NCI-H510A (cell line): ENCODE results near the gene ECM2.
"Not testable (repeated sequence)": the region's sequence is repeated elsewhere in the genome, so short reads cannot be mapped to it uniquely, and the experiment has no call there.

ENCODE experiments used
- DNase-seq: peaks from one replicate; lab custom pipeline; 2025; lab: John Stamatoyannopoulos, UW

Gene ECM2

DNA sequence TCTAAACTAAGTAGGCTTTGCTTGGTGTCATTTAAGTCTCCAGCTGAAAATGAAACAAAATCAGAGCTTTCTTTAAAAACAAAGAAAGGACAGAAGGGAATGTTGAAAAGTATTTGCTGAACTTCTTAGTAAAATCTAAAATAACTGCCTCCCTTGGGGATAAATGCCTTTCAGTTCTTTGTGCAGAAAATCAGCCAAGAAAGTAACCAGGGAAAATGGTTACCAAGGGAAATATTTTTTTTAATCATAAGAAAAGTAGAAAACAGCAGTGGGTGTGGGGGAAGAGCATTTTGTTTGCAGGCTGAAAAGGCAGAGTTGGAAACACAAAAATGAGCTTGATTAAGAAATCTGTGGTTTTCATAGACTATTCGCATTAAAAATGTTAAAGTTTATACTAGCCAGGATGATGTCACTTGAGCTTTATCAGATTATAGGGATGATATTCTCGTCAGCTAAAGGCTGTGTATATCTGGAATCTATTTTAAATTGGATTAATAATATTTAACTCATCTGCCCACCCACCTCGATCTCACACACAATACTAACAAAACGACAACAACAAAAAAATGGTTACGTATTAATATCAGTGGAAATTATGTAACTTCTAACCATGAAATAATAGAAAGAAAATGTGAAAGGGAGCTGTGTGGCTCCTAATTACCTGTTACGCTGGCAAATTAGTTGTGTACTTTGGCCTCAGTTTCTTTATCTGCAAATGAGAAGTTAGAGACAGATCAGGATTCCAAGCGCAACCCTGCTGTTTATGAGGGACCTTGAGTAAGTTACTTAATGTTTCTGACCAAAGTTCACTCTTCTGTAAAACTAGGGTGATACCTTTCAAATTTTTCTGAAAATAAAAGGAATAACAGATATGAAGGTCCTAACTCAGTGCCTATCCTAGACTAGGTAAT is at the start of gene ECM2:
Gene ECM2, minus strand, starts transcription at position 51 of the 911 bp plus-strand sequence. CDS start 13,124 bp downstream, outside the sequence.
- DNase-seq: no peak

DNA sequence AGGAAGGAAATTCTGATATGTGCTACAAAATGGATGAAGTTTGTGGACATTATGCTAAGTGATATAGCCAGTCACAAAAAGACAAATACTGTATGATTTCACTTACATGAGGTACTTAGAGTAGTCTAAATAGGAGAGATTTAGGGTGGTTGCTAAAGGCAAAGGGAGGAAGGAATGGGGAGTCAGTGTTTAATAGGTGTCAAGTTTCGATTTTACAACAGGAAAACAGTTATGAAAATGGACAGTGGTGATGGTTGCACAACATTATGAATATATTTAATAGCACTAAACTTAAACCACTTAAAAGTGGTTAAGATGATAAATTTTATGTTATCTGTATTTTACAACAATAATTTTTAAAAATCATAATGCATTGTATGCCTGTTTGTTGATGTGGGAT is 40.4 kb upstream of the ECM2 start:
- no peak for DNase-seq

DNA sequence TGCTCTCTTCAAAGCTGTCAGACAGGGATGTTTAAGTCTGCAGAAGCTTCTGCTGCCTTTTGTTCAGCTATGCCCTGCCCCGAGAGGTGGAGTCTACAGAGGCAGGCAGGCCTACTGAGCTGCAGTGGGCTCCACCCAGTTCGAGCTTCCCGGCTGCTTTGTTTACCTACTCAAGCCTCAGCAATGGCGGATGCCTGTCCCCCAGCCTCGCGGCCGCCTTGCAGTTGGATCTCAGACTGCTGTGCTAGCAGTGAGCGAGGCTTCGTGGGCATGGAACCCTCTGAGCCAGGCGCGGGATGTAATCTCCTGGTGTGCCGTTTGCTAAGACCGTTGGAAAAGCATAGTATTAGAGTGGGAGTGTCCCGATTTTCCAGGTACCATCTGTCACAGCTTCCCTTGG is 37.8 kb upstream of the ECM2 start:
- not testable (repeated sequence) for DNase-seq

DNA sequence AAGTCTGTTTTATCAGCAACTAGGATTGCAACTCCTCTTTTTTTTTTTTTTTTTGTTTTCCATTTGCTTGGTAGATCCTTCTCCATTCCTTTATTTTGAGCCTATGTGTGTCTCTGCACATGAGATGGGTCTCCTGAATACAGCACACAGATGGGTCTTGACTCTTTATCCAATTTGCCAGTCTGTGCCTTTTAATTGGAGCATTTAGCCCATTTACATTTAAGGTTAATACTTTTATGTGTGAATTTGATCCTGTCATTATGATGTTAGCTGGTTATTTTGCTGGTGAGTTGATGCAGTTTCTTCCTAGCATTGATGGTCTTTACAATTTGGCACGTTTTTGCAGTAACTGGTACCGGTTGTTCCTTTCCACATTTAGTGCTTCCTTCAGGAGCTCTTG is 36.1 kb upstream of the ECM2 start:
- DNase-seq: not testable (repeated sequence)

DNA sequence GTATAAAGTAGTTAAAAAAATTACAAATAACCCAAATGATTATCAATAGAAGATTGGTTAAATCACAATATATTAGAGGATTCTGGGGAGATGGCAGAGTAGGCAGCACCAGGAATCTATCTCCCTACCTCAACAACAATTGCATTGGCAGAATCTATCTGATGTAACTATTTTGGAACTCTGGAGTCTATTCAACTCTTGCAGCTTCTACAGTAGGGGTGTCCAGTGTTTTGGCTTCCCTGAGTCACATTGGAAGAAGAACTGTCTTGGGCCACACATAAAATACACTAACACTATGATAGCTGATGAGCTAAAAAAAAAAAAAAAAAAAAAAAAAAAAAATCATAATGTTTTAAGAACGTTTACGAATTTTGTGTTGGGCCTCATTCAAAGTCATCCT is 29.2 kb upstream of the ECM2 start:
- no peak for DNase-seq

DNA sequence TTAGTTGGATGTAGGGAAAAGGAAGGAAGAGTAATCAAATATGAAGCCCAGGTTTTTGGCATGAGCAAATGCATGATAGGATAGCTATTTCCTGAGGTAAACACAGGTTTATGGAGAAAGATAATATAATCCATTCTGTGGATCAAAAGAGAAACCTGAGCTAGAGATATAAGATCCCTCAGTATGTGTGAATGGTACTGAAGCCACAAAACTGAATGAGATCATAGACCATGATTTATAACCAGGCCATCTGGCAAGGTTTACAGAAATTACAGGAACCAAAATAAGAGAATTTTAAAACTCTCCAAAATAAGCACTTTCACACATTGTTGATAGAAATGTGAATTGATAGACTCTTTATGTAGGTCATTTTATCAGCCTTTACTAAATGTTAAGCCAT is 28.7 kb upstream of the ECM2 start:
- no peak for DNase-seq

DNA sequence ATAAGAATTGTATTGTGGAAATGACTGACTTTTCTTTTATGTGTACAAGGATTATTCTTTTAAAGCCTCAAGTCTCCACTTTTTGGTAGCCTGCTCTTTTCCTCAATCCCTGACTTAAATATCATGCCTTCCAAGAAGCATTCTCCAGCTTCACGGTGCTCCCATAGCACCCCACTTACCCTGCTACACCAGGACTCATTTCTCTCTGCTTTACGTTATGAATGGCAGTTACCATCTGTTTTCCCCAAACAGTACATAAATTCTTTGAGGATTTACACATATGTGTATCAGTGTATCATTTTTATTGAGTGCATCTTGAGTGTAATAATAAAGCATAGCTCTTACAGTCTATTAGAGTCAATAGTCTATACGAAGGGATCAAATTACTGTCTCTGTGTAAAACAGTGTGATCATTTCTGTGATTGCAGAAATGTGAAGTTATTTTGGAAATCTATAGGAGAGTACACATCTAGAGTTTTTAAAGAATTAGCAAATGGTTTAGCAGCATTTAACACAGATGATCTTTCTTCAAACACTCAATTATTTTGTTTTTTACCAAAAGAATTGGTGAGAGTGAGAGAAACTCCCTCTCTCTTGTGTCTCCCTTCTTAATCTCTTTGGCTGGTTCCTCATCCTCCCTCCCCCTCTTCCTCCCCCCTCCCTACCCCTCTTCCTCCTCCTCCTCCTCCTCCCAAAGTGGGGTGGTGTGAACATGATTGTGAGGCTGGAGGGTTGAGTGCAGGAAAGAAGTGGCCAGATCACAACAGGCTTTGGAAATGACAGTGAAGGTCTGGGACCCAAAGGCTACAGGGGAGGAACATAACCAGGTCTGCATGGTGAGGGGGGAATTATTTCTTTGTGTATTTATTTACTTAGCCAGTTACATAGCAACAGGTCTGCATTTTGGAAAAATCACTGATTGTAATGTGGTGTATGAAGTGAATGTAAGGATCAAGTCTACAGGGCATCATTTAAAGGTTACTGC is 27.6 kb upstream of the ECM2 start:
- DNase-seq: no peak

DNA sequence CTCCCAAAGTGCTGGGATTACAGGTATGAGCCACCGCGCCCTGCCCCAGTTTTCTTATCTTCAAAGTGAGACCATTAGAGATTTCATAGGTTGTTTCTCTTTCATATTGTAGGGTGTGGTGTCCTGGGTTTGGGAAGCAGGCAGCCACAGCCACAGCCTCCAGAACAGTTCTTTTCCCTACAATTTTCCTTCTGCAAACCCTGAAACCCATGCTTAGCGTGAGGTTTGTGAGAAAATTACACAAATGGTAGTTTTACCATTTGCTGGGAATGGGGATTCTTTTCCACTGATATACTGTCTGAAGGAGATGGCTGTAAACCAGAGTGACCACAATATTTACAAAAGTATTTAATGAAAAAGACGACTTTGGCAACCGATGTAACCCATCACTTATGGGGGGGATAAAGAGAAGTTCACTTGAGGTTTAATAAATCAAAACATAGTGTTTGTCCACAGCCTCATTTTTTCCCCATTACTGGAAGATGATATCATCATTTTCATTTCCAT is 26.7 kb upstream of the ECM2 start:
- no peak for DNase-seq

DNA sequence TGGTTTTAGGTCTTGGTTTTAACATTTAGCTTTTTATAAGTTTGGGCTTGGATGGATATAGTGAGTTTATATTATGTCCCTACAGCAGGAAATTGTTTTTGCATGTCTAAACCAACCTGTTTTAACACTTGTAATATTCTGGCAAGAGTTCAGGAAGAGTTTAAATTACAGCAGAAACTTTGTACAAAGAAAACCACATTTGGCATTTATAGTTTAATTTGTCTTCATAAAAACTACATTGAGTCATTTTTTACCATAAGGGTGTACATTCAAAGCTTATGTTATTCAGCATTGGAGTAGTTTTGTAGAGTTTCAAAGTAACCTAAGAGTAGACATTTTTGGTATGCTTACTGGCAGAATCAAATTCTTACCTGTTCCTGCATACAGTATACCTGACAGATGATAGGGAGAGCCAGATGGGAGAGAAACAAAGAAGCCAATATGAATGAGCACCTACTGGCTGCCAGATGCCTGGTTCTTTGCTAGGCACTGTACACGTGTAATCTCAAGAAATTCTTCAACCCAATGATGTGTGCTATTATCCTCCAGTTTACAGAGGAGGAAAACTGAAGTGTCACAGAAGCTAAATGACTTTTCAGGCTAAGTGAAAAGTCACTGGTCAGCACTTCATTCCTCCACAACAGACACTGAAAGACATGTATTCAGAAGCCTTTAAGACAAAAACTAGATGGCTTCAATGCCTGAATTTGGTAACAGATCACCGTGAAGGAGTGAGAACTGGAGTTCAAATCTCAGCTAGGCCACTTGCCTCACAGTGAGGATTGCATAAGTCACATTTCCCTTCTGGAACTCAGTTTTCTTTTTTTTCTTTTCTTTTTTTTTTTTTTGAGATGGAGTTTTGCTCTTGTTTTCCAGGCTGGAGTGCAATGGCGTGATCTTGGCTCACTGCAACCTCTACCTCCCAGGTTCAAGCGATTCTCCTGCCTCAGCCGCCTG is 25.9 kb upstream of the ECM2 start:
- no peak for DNase-seq

DNA sequence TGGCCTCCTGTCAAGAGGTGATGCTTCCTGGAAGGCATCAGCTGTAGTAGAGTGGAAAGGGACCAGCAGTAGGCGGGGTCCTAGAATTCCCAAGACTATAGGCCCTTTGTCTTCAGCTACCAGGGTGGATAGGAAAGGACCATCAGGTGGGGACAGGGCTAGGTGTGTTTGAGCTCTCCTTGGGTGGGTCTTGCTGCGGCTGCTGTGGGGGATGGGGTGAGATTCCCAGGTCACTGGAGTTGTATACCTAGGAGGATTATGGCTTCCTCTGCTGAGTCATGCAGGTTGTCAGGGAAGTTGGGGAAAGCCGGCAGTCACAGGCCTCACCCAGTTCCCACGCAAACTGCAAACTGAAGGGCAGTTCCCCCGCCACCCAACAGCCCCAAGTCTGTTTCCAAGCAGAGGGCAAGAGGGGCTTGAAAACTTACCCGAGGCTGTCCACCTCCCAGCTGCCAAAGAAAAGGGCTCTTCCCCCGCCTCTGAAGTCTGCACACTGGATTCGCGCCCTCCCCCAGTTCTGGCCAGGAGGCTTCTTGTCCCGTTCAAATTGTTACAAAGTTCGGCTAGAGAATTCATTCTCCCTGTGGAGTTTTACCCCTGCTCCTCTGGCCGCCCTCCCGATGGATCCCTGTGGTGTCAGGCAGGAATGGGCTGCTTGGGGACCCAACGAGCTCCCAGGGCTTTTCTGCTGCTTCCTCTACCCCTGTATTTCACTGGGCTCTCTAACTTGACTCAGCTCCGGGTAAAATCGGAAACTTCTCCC is 23.0 kb upstream of the ECM2 start:
- DNase-seq: no peak

DNA sequence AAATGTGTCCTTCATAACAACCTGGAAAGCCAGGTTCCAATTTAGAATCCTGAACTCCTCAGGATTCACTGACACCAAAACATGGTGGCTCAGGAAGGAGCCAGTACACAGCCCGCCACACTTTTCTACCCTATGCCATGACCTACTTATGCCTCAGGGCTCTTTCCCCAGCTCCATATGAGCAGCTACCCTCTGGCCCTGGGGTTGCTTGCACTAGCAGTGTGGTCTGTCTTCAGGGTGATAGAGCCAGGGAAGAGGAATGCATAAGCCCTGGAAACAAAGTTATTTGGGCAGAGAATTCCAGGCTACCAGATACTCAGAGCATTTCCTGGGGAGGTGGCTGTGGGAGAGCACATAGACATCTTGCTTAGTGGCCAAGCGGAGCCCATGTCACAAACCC is 15.0 kb upstream of the ECM2 start:
- no peak for DNase-seq

DNA sequence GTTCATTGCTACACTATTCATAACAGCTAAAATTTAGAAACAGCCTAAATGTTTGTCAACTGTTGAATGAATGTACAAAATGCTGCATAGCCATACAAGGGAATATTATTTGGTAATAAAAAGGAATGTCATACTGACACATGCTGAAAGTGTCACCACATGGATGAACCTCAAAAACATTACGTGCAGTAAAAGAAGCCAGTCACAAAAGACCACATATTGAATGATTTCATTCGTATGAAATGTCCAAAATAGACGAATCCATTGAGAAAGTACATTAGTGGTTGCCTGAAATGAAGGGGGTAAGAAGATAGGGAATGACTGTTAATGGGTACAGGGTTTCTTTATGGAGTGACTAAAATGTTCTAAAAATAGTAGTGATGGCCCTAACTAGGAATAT is 11.6 kb upstream of the ECM2 start:
- DNase-seq: no peak

DNA sequence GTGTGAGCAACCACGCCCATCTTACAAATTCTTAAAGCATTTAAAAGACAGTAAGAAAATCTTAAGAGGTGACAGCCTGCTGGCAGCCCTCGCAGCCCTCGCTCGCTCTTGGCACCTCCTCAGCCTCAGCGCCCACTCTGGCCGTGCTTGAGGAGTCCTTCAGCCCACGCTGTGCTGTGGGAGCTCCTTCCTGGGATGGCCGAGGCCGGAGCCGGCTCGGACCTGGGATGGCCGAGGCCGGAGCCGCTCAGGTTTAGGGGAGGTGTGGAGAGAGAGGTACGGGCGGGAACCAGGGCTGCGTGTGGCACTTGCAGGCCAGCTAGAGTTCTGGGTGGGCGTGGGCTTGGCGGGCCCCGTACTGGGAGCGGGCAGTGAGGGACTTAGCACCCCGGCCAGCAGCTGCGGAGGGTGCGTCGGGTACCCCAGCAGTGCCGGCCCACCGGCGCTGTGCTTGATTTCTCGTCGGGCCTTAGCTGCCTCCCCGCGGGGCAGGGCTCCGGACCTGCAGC is 9.3 kb upstream of the ECM2 start:
- no peak for DNase-seq

DNA sequence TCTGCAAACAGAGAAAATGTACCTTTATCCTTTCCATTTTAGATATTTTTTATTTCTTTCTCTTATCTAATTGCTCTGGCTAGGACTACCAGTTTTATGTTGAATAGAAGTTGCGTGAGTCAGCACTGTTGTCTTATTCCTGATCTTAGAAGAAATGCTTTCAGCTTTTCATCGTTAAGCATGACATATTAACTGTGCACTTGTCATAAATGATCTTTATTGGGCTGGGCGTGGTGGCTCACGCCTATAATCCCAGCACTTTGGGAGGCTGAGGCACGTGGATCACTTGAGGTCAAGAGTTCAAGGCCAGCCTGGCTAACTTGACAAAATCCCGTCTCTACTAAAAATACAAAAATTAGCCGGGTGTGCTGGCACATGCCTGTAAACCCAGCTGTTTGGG is 8.2 kb upstream of the ECM2 start:
- no peak for DNase-seq

DNA sequence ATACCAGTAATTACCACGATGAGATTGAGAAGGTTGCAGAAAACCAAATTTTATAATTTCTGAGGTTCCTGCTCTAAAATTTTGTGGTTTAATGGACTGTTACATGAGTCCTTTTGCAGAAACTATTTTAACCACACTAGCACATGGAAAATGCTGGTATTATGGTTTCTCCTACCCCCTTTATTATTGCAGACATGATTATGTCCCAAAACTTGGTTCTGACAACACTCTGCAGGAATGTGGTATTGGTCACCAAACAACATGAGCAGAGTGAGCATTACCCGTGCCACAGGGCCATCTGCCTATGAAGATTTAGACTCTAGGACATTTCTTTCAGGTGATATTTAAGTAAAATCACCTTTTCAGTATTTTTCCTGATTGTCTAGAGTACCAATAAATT is 2.8 kb upstream of the ECM2 start:
- DNase-seq: no peak

DNA sequence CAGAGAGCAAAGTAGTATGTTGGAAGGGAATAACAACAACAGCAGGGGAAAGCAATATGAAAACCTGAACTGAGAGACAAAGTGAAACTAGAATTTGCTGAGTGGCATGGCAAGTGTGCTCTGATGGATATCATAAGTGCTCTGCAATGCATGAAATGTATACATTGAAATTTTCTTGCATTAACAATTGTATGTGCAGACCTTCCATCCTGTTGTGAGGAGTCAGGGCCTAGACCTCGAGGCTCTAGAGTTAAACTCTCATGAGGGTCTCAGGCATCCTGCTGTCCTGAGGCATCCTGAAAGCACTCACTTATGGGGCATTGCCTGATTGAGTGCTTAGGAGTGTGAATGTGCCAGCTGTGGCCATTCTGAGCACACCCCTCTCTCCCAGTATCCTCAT is 1.1 kb downstream of the ECM2 start:
- DNase-seq: no peak

DNA sequence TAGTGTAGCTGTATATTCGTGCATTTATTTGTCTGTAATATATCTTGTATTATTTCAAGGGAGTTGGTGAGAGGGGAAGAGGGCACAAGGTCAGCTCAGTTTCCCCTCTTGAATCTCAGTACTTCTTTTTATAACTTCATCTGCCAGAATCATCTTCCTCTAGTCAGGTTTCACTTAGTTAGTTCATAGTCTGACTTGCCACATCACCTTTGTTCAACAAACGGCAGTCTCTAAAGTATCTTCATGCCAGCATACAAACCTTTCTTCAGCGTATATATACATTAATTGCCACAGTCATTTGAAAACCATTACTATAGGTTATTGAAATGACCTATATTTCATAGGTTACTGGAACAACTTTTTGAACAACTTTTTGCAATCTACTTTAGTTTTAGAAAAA is 1.6 kb downstream of the ECM2 start:
- DNase-seq: no peak

DNA sequence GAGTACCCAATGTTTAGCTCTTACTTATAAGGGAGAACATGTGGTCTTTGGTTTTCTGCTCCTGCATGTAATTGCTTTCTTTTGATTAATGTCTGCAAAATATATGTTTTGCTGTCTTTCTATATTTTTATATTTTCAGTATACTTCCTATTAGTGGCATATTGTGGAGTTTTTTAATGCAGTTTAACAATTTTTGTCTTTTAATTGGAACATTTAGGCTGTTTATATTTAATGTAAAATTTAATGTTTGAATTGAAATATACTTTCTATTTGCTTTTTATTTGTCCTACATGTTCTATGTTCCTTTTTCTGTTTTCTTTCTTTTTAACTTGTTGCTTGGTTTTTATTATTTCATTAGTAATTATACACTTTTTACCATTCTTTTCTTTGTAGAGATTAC is 4.9 kb downstream of the ECM2 start:
- no peak for DNase-seq

DNA sequence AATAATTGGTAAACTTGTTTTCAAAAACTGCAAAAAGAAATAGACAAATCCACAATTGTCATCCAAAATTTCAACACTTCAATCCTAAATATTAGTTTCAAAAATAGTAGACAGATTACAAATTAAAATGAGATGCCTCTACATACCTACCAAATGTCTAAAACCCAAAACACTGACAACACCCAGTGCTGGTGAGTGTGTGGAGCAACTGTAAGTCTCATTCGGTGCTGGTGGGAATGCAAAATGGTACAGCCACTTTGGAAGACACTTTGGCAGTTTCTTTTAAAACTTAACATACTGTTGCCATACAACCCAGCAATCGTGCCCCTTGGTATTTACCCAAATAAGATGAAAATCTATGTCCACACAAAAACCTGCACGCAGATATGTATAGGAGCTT is 6.7 kb downstream of the ECM2 start:
- no peak for DNase-seq

DNA sequence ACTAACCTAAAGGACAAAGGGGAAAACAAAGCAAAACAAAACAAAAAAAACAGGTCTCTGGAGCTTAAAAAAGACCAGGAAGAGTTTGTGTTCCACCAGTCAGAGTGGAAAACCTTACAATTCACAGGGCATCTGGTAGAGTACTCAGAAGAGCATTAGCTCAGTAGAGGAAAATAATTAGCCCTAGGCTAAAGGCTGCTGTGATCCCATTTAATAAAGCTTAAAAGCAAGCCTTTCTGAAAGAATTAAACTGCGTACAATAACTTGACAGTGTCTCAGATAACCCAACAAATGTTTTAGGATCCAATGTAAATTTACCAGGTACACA is 7.3 kb downstream of the ECM2 start:
- no peak for DNase-seq
